Adrenal gland (tissue), 12 donors: Measurements from ENCODE around the gene LCN12. TPM values are rescaled to one million over a fixed set of nuclear protein-coding genes. Genes with fewer than 3 reads are reported as not detected.

ENCODE experiments used
- DNase-seq, 7 donors: peaks; one replicate each; pipeline ENCODE4 v3.0.0-alpha.2; 2019 to 2020
- H3K27ac ChIP-seq, 5 donors: fragments of 200-600 bp; sonication (generic) in 4 of 5; 1 replicate in 3 of 5; 2 replicates in 2 of 5; pipeline versions ENCODE4 v1.5.1 to v1.8.0; 2016 to 2020; ENCODE audit warnings: mild to moderate bottlenecking in 1 of 5
- H3K27me3 ChIP-seq: fragments of 200-600 bp; 2 replicates; pipeline ENCODE4 v1.8.0; 2021
- H3K36me3 ChIP-seq, 2 donors: fragments of 200-600 bp; replicated peaks in 1 of 2; 1 replicate in 1 of 2; 2 replicates in 1 of 2; pipeline versions ENCODE4 v1.5.1 to v1.8.0; 2018 to 2022
- H3K4me1 ChIP-seq, 2 donors: fragments of 200-600 bp; replicated peaks in 1 of 2; 1 replicate in 1 of 2; 2 replicates in 1 of 2; pipeline versions ENCODE4 v1.5.1 to v1.8.0; 2018 to 2021
- H3K4me3 ChIP-seq, 4 donors: fragments of 200-600 bp; sonication (generic) in 3 of 4; one replicate each; pipeline ENCODE4 v1.5.1; 2016 to 2018
- H3K9me3 ChIP-seq, 3 donors: fragments of 200-600 bp; sonication (generic) in 1 of 3; replicated peaks in 1 of 3; 1 replicate in 2 of 3; 2 replicates in 1 of 3; pipeline versions ENCODE4 v1.5.1 to v1.8.0; 2016 to 2021
- POLR2A ChIP-seq, 2 donors: fragments of 450-650 bp; IDR thresholded peaks; one replicate each; pipeline ENCODE4 v1.6.1; 2017; ENCODE audit warnings: antibody characterized with exemption in 2 of 2, mild to moderate bottlenecking in 2 of 2, moderate library complexity in 1 of 2
- WGBS, 4 donors: extraction: QIAGEN DNeasy Blood & Tissue Kit in 2 of 4; methylation state at CpG; one replicate each; pipeline versions ENCODE4 v1.1.5 to v1.1.7; 2013 to 2017; 5-methylcytosine and 5-hydroxymethylcytosine counted together
- intact Hi-C, 2 donors: fragments of 100-400 bp; cut with DNase I; formaldehyde crosslinking; loops; one replicate each; pipeline versions ENCODE4 v1.14.1 to v1.15.0; 2022 to 2023
- polyA plus RNA-seq, 3 donors: library from polyadenylated mRNA; stranded (reverse); fragments of 200-250 nt in 2 of 3; fragments of 350-450 nt in 1 of 3; fragmentation: Illumina TruSeq in 1 of 3; extraction: RNeasy Lipid Tissue Mini Kit (QIAGEN cat#74804) in 1 of 3; gene quantifications; one replicate each; pipeline ENCODE4 v1.2.3, GENCODE V29; 2013 to 2014
- total RNA-seq, 9 donors: library from RNA; depleted of rRNA in 4 of 9; stranded (reverse); fragments of >200 nt in 4 of 9; fragments of 120-200 nt in 1 of 9; fragmentation: NEBNext Ultra II Directional in 1 of 9; extraction: Animal tissue kit (Norgen Biotek cat#: 25700) in 1 of 9; gene quantifications; one replicate each; pipeline versions ENCODE4 v1.1.0 to v1.2.4, GENCODE V29; 2013 to 2023
- TF ChIP-seq, protein P1 (sequence below), 6 experiments: fragments of 450-650 bp in 4 of 6; fragments of 200-600 bp in 2 of 6; sonication (generic) in 1 of 6; IDR thresholded peaks; 1 replicate in 5 of 6; 2 replicates in 1 of 6; pipeline versions ENCODE4 v1.5.1 to v1.8.0; 2016 to 2021; ENCODE audit warnings: antibody characterized with exemption in 6 of 6, mild to moderate bottlenecking in 2 of 6, moderate library complexity in 1 of 6
- donor health status: healthy with polysubstance abuse.
- donor health status: Bipolar disorder and iron deficiency.
- donor health status: DM: yes; HTN: yes; CAD: no.
- donor health status: DM: no; HTN: no; CAD: no.
- donor health status: DM: no; HTN: no; CAD: no.
- donor health status: DM: yes; HTN: yes; CAD: no.

LCN12 gene
- total and polyA plus RNA-seq, 12 donors = 0.75 to 31.8 (median 4.4) TPM; not detected in 1

DNA sequence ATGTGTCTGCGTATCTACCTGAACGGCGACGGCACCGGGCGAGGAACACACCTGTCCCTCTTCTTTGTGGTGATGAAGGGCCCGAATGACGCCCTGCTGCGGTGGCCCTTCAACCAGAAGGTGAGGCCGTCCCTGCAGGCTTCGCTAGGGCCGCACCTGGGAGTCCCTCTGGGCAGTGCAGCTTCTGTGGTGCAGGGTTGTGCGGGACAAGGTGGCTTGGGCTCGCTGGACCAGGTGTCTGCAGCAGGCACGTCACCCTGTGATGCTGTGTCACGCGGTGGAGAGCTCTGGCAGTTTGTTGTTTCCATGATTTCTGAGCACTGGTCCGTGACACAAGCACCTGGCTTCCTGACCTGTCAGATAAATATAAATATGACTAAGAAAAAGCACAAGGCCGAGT lies 28.2 kb upstream of the LCN12 start:
- TF ChIP-seq, protein P1, sequence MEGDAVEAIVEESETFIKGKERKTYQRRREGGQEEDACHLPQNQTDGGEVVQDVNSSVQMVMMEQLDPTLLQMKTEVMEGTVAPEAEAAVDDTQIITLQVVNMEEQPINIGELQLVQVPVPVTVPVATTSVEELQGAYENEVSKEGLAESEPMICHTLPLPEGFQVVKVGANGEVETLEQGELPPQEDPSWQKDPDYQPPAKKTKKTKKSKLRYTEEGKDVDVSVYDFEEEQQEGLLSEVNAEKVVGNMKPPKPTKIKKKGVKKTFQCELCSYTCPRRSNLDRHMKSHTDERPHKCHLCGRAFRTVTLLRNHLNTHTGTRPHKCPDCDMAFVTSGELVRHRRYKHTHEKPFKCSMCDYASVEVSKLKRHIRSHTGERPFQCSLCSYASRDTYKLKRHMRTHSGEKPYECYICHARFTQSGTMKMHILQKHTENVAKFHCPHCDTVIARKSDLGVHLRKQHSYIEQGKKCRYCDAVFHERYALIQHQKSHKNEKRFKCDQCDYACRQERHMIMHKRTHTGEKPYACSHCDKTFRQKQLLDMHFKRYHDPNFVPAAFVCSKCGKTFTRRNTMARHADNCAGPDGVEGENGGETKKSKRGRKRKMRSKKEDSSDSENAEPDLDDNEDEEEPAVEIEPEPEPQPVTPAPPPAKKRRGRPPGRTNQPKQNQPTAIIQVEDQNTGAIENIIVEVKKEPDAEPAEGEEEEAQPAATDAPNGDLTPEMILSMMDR (IDR thresholded peaks at IDR 0.05) = no peak
- no peak for TF ChIP-seq POLR2A (IDR thresholded peaks at IDR 0.05)
- Histone ChIP-seq H3K9me3 (no peaks in the 10 kb centered on the region), H3K4me1 (peaks cover 0 to 9% of the 10 kb centered on the region in 2 donors), H3K27me3 (no peaks in the 10 kb centered on the region), H3K36me3 (peaks cover 0 to 36% of the 10 kb centered on the region in 2 donors), H3K27ac (no peak overlapping the region), H3K4me3 (no peak overlapping the region)
- no peak for DNase-seq
- WGBS, 4 donors = 89 to 95% (median 94%) methylated on average over 15 to 19 of the region's 19 CpGs
- intact Hi-C loops = no loop called here

DNA sequence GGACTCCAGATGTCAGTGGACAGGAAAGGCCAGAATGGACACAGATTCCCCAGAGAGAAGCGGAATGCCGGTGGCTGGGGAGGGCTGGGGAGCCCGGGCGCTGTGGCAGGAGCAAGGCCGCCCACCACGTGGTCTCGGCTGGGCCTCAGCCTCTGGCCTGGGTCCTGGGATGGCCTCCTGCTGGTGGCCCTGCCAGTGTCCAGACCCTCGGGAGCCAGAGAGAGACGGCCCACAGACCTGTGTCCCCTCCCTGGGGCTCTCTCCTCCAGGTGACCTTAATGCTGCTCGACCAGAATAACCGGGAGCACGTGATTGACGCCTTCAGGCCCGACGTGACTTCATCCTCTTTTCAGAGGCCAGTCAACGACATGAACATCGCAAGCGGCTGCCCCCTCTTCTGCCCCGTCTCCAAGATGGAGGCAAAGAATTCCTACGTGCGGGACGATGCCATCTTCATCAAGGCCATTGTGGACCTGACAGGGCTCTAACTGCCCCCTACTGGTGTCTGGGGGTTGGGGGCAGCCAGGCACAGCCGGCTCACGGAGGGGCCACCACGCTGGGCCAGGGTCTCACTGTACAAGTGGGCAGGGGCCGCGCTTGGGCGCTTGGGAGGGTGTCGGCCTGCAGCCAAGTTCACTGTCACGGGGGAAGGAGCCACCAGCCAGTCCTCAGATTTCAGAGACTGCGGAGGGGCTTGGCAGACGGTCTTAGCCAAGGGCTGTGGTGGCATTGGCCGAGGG lies 26.5 kb upstream of the LCN12 start:
- 78 to 90% (median 85%) methylated on average over 14 to 33 of the region's 33 CpGs for WGBS, 4 donors
- no peak for DNase-seq
- intact Hi-C loops = no loop called here

DNA sequence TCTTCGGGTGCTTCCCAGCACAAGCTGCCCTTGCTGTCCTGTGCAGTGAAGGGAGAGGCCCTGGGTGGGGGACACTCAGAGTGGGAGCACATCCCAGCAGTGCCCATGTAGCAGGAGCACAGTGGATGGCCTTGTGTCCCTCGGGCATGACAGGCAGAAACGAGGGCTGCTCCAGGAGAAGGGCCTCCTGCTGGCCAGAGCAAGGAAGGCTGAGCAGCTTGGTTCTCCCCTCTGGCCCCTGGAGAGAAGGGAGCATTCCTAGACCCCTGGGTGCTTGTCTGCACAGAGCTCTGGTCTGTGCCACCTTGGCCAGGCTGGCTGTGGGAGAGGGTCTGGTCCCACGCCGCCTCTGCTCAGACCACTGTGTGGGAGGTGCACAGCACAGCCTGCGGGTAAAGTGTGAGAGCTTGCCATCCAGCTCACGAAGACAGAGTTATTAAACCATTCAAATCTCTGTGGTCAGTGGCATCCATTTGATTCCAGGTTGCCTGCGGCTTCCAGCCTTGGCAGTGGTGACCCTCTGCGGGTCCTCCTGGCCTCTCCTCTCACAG lies 25.8 kb upstream of the LCN12 start:
- no peak for TF ChIP-seq POLR2A (IDR thresholded peaks at IDR 0.05)
- TF ChIP-seq, protein P1 (IDR thresholded peaks at IDR 0.05) = no peak
- Histone ChIP-seq H3K36me3 (peaks cover 0 to 22% of the 10 kb centered on the region in 2 donors), H3K9me3 (no peaks in the 10 kb centered on the region), H3K4me1 (peaks cover 0 to 9% of the 10 kb centered on the region in 2 donors), H3K27me3 (no peaks in the 10 kb centered on the region), H3K27ac (no peak overlapping the region), H3K4me3 (no peak overlapping the region)
- intact Hi-C loops = no loop called here
- DNase-seq = no peak
- WGBS, 4 donors = 86 to 95% (median 93%) methylated on average over 7 to 9 of the region's 9 CpGs

More for the DNA sequence above, 26.5 kb upstream of the LCN12 start:
- no peaks in the 10 kb centered on the region for H3K27me3 ChIP-seq
- no peak overlapping the region for H3K4me3 ChIP-seq
- H3K4me1 ChIP-seq = peaks cover 0 to 9% of the 10 kb centered on the region in 2 donors
- no peak overlapping the region for H3K27ac ChIP-seq
- TF ChIP-seq, protein P1 (IDR thresholded peaks at IDR 0.05) = no peak
- no peak for TF ChIP-seq POLR2A (IDR thresholded peaks at IDR 0.05)
- no peaks in the 10 kb centered on the region for H3K9me3 ChIP-seq
- peaks cover 0 to 28% of the 10 kb centered on the region in 2 donors for H3K36me3 ChIP-seq

DNA sequence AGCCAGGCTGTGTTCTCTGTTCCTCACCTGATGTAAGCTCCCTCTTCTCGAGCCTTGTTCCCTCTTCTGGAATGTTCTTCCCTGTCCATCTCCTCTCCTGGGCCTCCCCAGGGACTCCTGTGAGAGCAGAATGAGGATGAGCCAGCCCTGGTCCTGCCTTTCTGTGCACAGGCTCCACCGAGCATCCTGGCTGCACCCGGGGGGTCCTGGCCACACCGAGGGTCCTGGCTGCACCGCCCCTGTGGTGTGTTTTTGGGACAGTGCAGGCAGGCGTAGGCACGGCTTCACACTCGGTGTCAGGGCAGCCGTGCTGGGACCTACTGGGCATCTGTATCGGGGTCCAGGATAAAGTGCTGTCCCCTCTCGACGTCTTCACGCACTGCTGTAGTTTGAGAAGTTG lies 25.3 kb upstream of the LCN12 start:
- Histone ChIP-seq H3K27me3 (no peaks in the 10 kb centered on the region), H3K4me3 (no peak overlapping the region), H3K27ac (no peak overlapping the region), H3K4me1 (peaks cover 0 to 5% of the 10 kb centered on the region in 2 donors), H3K36me3 (peaks cover 0 to 22% of the 10 kb centered on the region in 2 donors), H3K9me3 (no peaks in the 10 kb centered on the region)
- intact Hi-C loops = no loop called here
- TF ChIP-seq, protein P1 (IDR thresholded peaks at IDR 0.05) = no peak
- no peak for TF ChIP-seq POLR2A (IDR thresholded peaks at IDR 0.05)
- DNase-seq = no peak
- 92 to 97% (median 96%) methylated on average over 13 of the region's 13 CpGs for WGBS, 4 donors
